IPS-18a (cell line): ENCODE results near the gene TBC1D13.
"Not testable (repeated sequence)": the region's sequence is repeated elsewhere in the genome, so short reads cannot be mapped to it uniquely, and the experiment has no call there.

Experiments used
- H3K27ac ChIP-seq: one replicate; pipeline ENCODE4 v1.5.1; 2013; ENCODE audit warnings: low read length
- H3K27me3 ChIP-seq: one replicate; pipeline ENCODE4 v1.6.1; 2013; ENCODE audit warnings: mild to moderate bottlenecking, low read length; ENCODE audit not compliant: control insufficient read depth, insufficient read depth
- H3K36me3 ChIP-seq: one replicate; pipeline ENCODE4 v1.6.1; 2013; ENCODE audit warnings: low read depth, low read length; ENCODE audit not compliant: control insufficient read depth
- H3K4me1 ChIP-seq: one replicate; pipeline ENCODE4 v1.6.1; 2013; ENCODE audit warnings: low read depth, low read length; ENCODE audit not compliant: control insufficient read depth
- H3K4me3 ChIP-seq: one replicate; pipeline ENCODE4 v1.5.1; 2013; ENCODE audit warnings: low read length
- H3K9ac ChIP-seq: one replicate; pipeline ENCODE4 v1.6.1; 2013; ENCODE audit warnings: mild to moderate bottlenecking, low read length, moderate library complexity
- H3K9me3 ChIP-seq: one replicate; pipeline ENCODE4 v1.6.1; 2013; ENCODE audit warnings: low read depth, low read length; ENCODE audit not compliant: control insufficient read depth

TBC1D13 gene

DNA sequence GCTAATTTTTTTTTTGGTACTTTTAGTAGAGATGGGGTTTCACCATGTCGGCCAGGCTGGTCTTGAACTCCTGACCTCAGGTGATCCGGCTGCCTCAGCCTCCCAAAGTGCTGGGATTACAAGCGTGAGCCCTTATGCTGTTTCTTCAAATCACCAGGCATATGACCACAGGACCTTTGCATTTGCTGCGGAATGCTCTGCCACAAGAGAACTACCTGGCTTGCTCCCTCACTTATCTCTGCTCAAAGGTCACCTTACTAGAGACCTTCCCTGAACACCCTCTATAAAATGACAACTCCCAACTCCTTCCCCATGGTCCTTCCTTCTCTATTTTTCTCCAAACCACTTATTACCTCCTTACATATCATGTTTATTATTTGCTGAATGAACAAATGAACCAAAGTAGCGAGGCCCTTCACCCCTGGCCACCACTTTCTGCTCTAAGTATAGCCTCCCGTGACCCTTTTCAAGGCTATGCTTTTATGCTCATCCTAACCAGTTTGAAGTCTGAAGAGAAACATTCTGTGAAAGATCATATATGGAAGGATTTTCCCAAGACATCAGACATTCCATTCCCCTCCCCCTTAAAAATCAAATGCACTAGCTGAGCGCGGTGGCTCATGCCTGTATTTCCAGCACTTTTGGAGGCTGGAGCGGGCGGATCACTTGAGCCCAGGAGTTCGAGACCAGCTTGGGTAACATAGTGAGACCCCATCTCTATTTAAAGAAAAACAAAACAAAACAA, 16.6 kb upstream of the TBC1D13 start:
- Histone ChIP-seq H3K9ac (peak overlapping the region; percentile 52), H3K4me3 (peak overlapping the region; percentile 64), H3K9me3 (no peaks in the 10 kb centered on the region), H3K36me3 (no peaks in the 10 kb centered on the region), H3K27ac (no peak overlapping the region), H3K4me1 (peaks cover 6% of the 10 kb centered on the region), H3K27me3 (no peaks in the 10 kb centered on the region)

DNA sequence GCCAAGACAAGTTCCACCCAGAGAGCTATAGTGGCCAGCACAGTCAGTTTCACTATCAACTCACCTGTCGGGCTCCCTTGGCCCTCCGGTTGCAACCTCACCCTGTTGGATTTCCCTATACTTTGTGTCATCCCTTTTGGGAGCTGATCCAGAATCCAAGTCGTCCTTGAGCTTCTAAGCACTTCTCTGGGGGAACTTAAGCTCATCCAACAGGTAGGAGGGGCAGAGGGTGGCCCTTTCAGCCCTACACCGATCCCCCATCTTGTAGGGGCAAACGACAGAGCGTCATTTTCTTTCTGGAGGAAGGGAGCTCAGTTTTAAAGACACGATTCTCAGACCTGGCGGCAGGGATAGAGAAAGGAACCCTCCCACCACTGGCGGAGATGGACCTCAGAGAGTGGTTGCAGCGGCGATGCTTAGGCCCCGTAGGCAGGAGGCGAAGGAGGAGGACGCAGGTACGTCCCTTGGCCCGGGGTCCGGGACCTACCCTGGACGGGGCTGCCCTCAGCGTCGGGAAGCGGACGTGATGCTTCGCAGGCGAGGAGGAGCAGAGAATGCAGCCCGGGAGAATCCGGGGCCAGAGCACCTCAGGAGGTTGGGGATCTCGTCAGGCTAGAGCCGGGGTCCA, 15.8 kb upstream of the TBC1D13 start:
- Histone ChIP-seq H3K27ac (peak overlapping the region; percentile 3), H3K9ac (peak overlapping the region; percentile 52), H3K4me1 (peaks cover 6% of the 10 kb centered on the region), H3K36me3 (no peaks in the 10 kb centered on the region), H3K27me3 (no peaks in the 10 kb centered on the region), H3K9me3 (no peaks in the 10 kb centered on the region), H3K4me3 (peak overlapping the region; percentile 64)

DNA sequence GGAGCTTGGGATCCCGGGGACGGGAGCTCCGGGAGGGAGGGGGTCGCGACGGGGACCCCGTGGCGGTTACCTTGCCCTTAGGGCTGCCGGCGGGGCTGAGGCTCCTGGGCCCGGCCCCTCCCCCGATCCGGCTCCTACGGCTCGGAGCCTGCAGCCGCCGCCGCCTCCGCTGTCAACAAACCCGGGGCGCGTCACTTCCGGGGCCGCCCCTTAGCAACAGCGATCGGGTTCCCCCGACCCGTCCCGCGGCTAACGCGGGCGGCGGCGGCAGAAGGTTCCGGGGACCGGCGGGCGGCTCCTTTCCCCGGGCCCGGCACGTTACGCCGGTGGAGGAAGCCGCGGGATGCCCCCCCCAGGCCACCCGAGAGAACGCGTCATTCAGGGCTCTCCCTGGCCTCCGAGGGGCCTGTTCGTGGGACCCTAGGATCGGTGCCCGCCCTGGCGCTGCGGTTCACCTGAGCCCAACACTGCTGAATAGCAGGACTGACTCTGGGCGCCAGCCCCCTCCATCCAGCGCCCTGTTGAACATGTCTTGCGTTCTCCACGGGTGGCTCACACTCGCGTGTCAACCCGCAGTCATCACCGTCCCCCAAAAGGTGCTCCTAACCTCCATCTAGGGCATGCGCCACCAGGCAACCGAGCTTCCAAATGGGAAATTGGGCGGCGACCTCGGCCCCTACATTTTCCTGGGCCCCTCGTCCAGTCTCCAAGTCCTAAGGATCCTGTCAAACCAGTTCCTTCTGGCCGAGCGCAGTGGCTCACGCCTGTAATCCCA, 15.1 kb upstream of the TBC1D13 start, which contains the start of gene ZER1:
Gene ZER1 (minus strand): TSS at position 183 of the 775 bp plus-strand sequence. CDS start 16,362 bp downstream, outside the sequence.
- Histone ChIP-seq H3K4me1 (peaks cover 6% of the 10 kb centered on the region), H3K9ac (peak within 1 kb of the TSS; percentile 52), H3K27me3 (no peaks in the 10 kb centered on the region), H3K4me3 (peak within 1 kb of the TSS; percentile 64), H3K9me3 (no peaks in the 10 kb centered on the region), H3K36me3 (no peaks in the 10 kb centered on the region), H3K27ac (peak within 1 kb of the TSS; percentile 71)

DNA sequence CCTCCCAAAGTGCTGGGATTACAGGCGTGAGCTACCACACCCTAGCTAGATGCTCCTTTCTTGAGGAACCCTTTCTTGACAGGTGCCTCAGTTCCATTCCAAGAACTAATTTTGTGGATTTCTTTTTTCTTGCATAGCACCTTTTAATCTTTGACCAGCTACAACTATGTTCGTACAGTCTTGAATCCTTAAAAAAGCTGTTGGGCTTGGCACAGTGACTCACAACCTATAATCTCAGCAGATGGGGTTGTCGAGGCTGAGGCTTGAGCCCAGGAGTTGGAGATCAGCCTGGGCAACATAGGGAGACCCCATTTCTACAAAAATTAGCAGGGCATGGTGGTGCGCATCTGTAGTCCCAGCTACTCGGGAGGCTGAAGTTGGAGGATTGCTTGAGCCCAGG, 14.0 kb upstream of the TBC1D13 start:
- no peak overlapping the region for H3K27ac ChIP-seq

DNA sequence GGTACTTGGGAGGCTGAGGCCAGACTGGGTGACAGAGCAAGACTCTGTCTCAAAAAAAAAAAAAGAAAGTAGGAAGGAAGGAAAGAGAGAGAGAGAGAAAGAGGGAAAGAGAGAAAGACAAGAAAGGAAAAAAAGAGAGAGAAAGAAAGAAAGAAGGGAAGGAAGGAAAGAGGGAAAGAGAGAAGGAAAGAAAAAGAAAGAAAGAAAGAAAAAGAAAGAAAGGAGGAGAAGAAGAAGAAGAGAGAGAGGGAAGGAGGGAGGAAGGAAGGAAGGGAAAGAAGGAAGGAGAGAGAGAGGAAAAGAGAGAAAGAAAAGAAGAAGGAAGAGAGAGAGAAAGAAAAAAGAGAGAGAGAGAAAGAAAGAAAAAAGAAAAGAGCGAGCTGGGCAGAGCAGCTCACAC, 12.2 kb upstream of the TBC1D13 start:
- Histone ChIP-seq H3K27me3 (no peaks in the 10 kb centered on the region), H3K36me3 (no peaks in the 10 kb centered on the region), H3K4me1 (peaks cover 6% of the 10 kb centered on the region), H3K27ac (no peak overlapping the region), H3K9ac (no peak overlapping the region), H3K4me3 (no peak overlapping the region), H3K9me3 (no peaks in the 10 kb centered on the region)

More for the DNA sequence above, 14.0 kb upstream of the TBC1D13 start:
- Histone ChIP-seq H3K4me3 (no peak overlapping the region), H3K36me3 (no peaks in the 10 kb centered on the region), H3K27me3 (no peaks in the 10 kb centered on the region), H3K9ac (no peak overlapping the region), H3K9me3 (no peaks in the 10 kb centered on the region), H3K4me1 (peaks cover 6% of the 10 kb centered on the region)

DNA sequence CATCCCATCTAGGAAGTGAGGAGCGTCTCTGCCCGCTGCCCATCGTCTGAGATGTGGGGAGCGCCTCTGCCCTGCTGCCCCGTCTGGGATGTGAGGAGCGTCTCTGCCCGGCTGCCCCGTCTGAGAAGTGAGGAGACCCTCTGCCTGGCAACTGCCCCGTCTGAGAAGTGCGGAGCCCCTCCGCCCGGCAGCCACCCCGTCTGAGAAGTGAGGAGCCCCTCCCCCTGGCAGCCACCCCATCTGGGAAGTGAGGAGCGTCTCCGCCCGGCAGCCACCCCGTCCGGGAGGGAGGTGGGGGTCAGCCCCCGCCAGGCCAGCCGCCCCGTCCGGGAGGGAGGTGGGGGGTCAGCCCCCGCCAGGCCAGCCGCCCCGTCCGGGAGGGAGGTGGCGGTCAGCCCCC, 7.0 kb upstream of the TBC1D13 start:
- H3K4me3 ChIP-seq, H3K27me3 ChIP-seq, H3K4me1 ChIP-seq, H3K27ac ChIP-seq, H3K9me3 ChIP-seq, H3K9ac ChIP-seq, H3K36me3 ChIP-seq: not testable (repeated sequence)

DNA sequence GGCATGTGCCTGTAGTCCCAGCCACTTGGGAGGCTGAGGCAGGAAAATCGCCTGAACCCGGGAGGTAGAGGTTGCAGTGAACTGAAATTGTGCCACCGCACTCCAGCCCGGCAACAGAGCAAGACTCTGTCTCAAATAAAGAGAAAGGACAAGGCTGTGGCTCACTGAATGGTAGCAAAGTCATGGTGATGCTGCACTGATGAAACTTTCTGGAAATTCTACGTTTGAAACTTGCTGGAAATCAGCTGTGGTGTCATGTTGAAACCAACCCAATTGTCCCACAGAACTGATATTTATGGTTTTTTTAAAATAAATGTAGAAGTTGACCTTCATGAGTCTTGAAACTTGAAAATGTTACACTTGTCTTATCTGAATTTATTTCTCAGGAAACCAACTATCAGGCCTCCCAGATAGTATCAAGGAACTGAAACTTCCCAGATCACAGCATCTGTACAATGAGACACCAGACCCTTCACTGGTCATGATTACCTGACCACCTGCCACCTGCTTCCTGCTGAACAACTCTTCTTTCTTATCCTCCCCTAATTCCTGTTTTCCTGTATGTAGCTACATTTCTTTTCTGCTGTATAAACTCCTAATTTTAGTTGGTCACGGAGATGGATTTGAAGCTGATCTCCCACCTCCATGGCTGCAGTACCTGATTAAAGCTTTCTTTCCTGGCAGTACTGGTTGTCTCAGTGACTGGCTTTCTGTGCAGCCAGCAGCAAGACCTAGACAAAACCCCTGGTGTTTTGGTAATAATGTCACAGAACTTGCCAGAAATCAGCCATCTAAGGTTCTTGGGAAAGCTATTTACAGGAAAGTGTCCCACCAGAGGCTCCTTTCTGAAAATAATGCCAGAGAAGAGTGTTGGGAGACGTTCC, 5.6 kb upstream of the TBC1D13 start:
- no peak overlapping the region for H3K9ac ChIP-seq
- no peaks in the 10 kb centered on the region for H3K27me3 ChIP-seq
- H3K36me3 ChIP-seq = no peaks in the 10 kb centered on the region
- H3K4me3 ChIP-seq = no peak overlapping the region
- no peaks in the 10 kb centered on the region for H3K9me3 ChIP-seq
- H3K27ac ChIP-seq = no peak overlapping the region
- H3K4me1 ChIP-seq = no peaks in the 10 kb centered on the region

DNA sequence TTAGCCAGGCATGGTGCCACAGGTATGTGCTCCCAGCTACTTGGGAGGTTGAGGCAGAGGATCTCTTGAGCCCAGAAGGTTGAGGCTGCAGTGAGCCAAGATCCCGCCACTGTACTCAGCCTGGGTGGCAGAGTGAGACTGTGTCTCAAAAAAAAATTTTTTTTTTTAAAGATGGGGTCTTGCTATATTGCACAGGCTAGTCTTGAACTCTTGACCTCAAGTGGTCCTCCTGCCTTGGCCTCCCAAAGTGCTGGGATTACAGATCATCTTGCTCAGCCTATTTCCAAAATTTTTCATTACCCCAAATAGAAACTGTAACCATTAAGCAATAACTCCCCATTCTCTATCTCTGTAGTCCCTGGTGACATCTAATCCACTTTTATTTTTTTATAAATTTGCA, 4.4 kb upstream of the TBC1D13 start:
- H3K4me1 ChIP-seq = no peaks in the 10 kb centered on the region
- no peaks in the 10 kb centered on the region for H3K9me3 ChIP-seq
- H3K36me3 ChIP-seq = no peaks in the 10 kb centered on the region
- H3K9ac ChIP-seq = no peak overlapping the region
- H3K27ac ChIP-seq = no peak overlapping the region
- H3K4me3 ChIP-seq = no peak overlapping the region
- no peaks in the 10 kb centered on the region for H3K27me3 ChIP-seq

DNA sequence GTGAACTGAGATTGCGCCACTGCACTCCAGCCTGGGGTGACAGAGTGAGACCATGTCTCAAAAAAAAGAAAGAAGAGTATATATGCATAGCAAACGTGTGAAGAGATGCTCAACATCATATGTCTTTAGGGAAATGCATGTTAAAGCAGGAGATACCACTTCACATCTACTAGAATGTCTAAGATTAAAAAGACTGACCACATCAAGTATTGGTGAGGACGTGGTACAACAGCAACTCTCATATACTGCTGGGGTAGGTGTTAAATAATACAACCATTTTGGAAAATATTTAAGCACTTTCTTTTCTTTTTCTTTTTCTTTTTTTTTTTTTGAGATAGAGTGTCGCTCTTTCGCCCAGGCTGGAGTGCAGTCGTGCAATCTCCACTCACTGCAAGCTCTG, 1.6 kb upstream of the TBC1D13 start:
- Histone ChIP-seq H3K4me3 (no peak overlapping the region), H3K36me3 (no peaks in the 10 kb centered on the region), H3K27ac (no peak overlapping the region), H3K27me3 (no peaks in the 10 kb centered on the region), H3K9ac (no peak overlapping the region), H3K9me3 (no peaks in the 10 kb centered on the region), H3K4me1 (peaks cover 4% of the 10 kb centered on the region)

DNA sequence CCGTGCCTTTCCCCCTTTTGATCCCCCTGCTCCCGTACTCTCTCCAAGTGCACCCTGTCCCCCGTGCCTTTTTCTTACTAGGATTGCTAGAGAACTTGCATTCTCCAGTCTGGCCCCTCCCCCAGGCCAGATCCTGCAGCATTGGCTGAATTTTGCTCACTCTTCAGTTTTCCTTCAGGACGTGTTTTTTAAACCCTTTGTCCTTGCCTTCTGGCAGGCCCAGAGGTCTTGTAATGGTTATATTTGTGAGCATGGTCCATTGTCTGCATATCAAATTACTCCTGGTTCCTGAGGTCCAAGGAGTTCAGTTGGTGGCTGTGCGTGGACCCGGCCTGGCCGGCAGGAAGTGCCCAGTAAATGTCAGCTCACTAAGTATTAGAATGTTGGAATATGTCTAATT, 606 bp downstream of the TBC1D13 start:
- no peaks in the 10 kb centered on the region for H3K9me3 ChIP-seq
- H3K27ac ChIP-seq = no peak overlapping the region
- peaks cover 15% of the 10 kb centered on the region for H3K36me3 ChIP-seq
- peaks cover 4% of the 10 kb centered on the region for H3K4me1 ChIP-seq
- peak overlapping the region; percentile 74 for H3K9ac ChIP-seq
- no peaks in the 10 kb centered on the region for H3K27me3 ChIP-seq
- peak overlapping the region; percentile 87 for H3K4me3 ChIP-seq

DNA sequence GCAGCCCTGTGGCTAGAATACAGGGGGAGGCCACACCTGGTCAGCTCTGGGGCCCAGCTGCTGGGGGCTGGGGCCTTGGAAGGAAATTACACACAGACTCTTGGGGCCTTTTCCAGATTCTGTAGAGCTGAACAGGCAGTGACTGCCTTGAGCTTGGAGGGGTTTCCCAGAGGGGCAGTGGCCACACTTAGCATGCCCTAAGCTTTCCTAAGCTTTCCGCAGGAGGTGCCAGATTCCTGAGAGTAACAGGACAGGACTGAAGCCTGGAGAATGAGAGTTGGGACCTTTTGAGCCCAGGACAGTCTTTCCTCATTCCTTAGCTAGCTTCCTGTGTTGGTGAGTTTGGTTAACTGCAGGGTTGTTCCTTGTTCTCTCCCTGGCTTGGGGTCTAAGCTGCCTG, 1.4 kb downstream of the TBC1D13 start:
- H3K27me3 ChIP-seq = no peaks in the 10 kb centered on the region
- peaks cover 19% of the 10 kb centered on the region for H3K36me3 ChIP-seq
- peaks cover 4% of the 10 kb centered on the region for H3K4me1 ChIP-seq
- H3K9ac ChIP-seq = no peak overlapping the region
- H3K9me3 ChIP-seq = no peaks in the 10 kb centered on the region
- no peak overlapping the region for H3K27ac ChIP-seq
- H3K4me3 ChIP-seq = peak overlapping the region; percentile 87
